OCI-LY3 (cell line): Measurements from ENCODE around the gene TMEM129.

Experiments used
- EZH2phosphoT487 ChIP-seq: fragments of 200-600 bp; shearing (Covaris generic); IDR thresholded peaks from 2 replicates; pipeline ENCODE4 v1.6.1; 2018; ENCODE audit warnings: antibody characterized with exemption, mixed run types, low read depth
- TF ChIP-seq, protein P1 (sequence below): fragments of 200-600, 300-600 bp; sonication (generic); IDR thresholded peaks from 2 replicates; pipeline ENCODE4 v1.5.1; 2014; ENCODE audit warnings: antibody characterized with exemption, low read length, low read depth

DNA sequence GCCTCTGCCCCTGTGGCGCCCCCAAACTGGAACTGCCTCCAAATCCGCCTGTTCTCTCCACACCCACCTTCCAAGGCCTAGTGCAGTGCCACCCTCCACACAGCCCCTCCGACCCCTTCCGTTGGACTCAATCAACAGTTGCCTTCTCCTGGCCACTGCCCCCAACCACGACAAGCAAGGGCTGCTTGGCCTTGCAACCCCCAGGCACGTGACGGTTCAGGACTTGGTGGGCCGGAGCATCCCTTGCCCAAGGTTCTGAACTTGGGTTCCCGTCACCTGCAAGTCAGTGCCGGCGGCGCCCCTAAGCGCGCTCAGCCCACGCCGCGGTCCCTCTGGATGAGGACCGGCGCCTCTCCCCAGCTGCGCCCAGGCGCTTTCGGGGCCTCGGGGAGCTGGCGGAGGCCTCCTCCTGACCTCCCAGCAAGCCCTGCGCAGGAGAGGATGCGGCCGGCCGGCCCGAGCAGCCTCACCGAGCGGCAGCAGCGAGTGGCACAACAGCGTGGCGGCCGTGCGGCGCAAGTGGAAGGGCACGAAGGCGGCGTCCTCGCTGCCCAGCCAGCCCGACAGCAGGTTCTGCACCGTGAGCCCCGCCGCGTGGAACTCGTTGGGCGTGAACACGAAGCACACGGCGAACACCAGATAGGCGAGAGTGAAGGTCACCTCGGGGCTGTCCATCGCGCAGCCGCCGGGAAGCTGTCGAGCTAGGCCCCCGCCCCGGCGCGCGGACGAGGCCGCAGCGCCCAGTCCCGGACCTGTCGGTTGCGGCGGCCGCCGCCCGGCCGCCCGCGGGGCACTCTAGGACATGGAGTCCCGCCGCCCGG, 750 bp downstream of the TMEM129 start:
- TF ChIP-seq, protein P1, sequence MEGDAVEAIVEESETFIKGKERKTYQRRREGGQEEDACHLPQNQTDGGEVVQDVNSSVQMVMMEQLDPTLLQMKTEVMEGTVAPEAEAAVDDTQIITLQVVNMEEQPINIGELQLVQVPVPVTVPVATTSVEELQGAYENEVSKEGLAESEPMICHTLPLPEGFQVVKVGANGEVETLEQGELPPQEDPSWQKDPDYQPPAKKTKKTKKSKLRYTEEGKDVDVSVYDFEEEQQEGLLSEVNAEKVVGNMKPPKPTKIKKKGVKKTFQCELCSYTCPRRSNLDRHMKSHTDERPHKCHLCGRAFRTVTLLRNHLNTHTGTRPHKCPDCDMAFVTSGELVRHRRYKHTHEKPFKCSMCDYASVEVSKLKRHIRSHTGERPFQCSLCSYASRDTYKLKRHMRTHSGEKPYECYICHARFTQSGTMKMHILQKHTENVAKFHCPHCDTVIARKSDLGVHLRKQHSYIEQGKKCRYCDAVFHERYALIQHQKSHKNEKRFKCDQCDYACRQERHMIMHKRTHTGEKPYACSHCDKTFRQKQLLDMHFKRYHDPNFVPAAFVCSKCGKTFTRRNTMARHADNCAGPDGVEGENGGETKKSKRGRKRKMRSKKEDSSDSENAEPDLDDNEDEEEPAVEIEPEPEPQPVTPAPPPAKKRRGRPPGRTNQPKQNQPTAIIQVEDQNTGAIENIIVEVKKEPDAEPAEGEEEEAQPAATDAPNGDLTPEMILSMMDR, result no peak
- TF ChIP-seq EZH2phosphoT487, result no peak
